Mesothelial cell of epicardium (in vitro differentiated cells): ENCODE measurements around the gene FIG4. TPM values are rescaled to one million over a fixed set of nuclear protein-coding genes. Genes with fewer than 3 reads are reported as not detected.
"Not testable (repeated sequence)": the region's sequence is repeated elsewhere in the genome, so short reads cannot be mapped to it uniquely, and the experiment has no call there.

Experiments used
- DNase-seq, 2 experiments: peaks; one replicate each; pipeline ENCODE4 v3.0.0; 2021; ENCODE audit warnings: low spot score in 2 of 2; ENCODE audit not compliant: unreplicated experiment in 2 of 2
- H3K27ac Mint-ChIP-seq: 2 replicates; pipeline ENCODE4 v1.8.0; 2021; ENCODE audit warnings: mixed read lengths
- H3K27me3 Mint-ChIP-seq: 2 replicates; pipeline ENCODE4 v1.8.0; 2021; ENCODE audit warnings: low read depth, mixed read lengths
- H3K36me3 Mint-ChIP-seq: 2 replicates; pipeline ENCODE4 v1.8.0; 2021; ENCODE audit warnings: mixed read lengths
- H3K4me1 Mint-ChIP-seq: 2 replicates; pipeline ENCODE4 v1.8.0; 2021; ENCODE audit warnings: mixed read lengths
- H3K4me3 Mint-ChIP-seq: 2 replicates; pipeline ENCODE4 v1.8.0; 2021; ENCODE audit warnings: mild to moderate bottlenecking, moderate library complexity, mixed read lengths
- H3K9me3 Mint-ChIP-seq: 2 replicates; pipeline ENCODE4 v1.8.0; 2021; ENCODE audit warnings: mixed read lengths
- CTCF ChIP-seq: fragments of 200-600 bp; sonication (generic); IDR thresholded peaks from one replicate; pipeline ENCODE4 v1.5.0; 2021; ENCODE audit warnings: antibody characterized with exemption; ENCODE audit not compliant: unreplicated experiment
- total RNA-seq: library from RNA; stranded (reverse); gene quantifications from 3 replicates; pipeline ENCODE4 v1.2.1, GENCODE V29; 2021

Gene FIG4
- total RNA-seq, 1 donor from 2014 or later: 28.3 TPM

- Mint-ChIP-seq H3K4me3 (no peak overlapping the region), H3K36me3 (peaks cover 1% of the 10 kb centered on the region), H3K9me3 (no peaks in the 10 kb centered on the region), H3K27ac (no peak overlapping the region), H3K27me3 (no peaks in the 10 kb centered on the region), H3K4me1 (peaks cover 8% of the 10 kb centered on the region)
- DNase-seq: no peak
- no peak for TF ChIP-seq CTCF
Measured at GRCh38 chr6:109702791-109703190, 11.7 kb downstream of the FIG4 start.

- peak; percentile 96 for TF ChIP-seq CTCF
- Mint-ChIP-seq H3K27me3 (no peaks in the 10 kb centered on the region), H3K36me3 (peaks cover 24% of the 10 kb centered on the region), H3K4me3 (no peak overlapping the region), H3K4me1 (peaks cover 8% of the 10 kb centered on the region), H3K27ac (no peak overlapping the region), H3K9me3 (peaks cover 23% of the 10 kb centered on the region)
- peak; percentile 55 to 86 for DNase-seq
Measured at GRCh38 chr6:109705258-109705657, 14.2 kb downstream of the FIG4 start.

- Mint-ChIP-seq H3K36me3 (peaks cover 31% of the 10 kb centered on the region), H3K27me3 (no peaks in the 10 kb centered on the region), H3K27ac (no peak overlapping the region), H3K9me3 (peaks cover 32% of the 10 kb centered on the region), H3K4me3 (no peak overlapping the region), H3K4me1 (peaks cover 8% of the 10 kb centered on the region)
- no peak for TF ChIP-seq CTCF
- no peak for DNase-seq
Measured at GRCh38 chr6:109706513-109706912, 15.4 kb downstream of the FIG4 start.

- Mint-ChIP-seq H3K9me3 (peaks cover 43% of the 10 kb centered on the region), H3K36me3 (peaks cover 40% of the 10 kb centered on the region)
- DNase-seq, H3K27ac Mint-ChIP-seq, H3K27me3 Mint-ChIP-seq, H3K4me1 Mint-ChIP-seq, H3K4me3 Mint-ChIP-seq: not testable (repeated sequence)
Measured at GRCh38 chr6:109708099-109708498, 17.0 kb downstream of the FIG4 start.

GRCh38 chr6:109713097-109713496 is 22.0 kb downstream of the FIG4 start:
- H3K27ac Mint-ChIP-seq: no peak overlapping the region
- TF ChIP-seq CTCF: no peak
- H3K9me3 Mint-ChIP-seq: peaks cover 42% of the 10 kb centered on the region
- H3K4me1 Mint-ChIP-seq: peaks cover 12% of the 10 kb centered on the region
- peaks cover 39% of the 10 kb centered on the region for H3K36me3 Mint-ChIP-seq
- H3K4me3 Mint-ChIP-seq: no peak overlapping the region
- H3K27me3 Mint-ChIP-seq: no peaks in the 10 kb centered on the region
- DNase-seq: no peak

GRCh38 chr6:109714166-109714565 is 23.1 kb downstream of the FIG4 start:
- no peak for TF ChIP-seq CTCF
- Mint-ChIP-seq H3K27me3 (no peaks in the 10 kb centered on the region), H3K27ac (peak overlapping the region; percentile 49), H3K4me3 (no peak overlapping the region), H3K36me3 (peaks cover 34% of the 10 kb centered on the region), H3K9me3 (peaks cover 31% of the 10 kb centered on the region), H3K4me1 (peaks cover 12% of the 10 kb centered on the region)
- no peak for DNase-seq
